Sigmoid colon (tissue), 7 donors: Measurements from ENCODE around the gene YPEL2. TPM values are rescaled to one million over a fixed set of nuclear protein-coding genes. Genes with fewer than 3 reads are reported as not detected.

ENCODE experiments used
- DNase-seq: peaks from one replicate; pipeline ENCODE4 v3.0.0-alpha.2; 2019
- H3K27ac ChIP-seq, 4 donors: fragments of 200-600 bp; sonication (generic); one replicate each; pipeline ENCODE4 v1.5.1; 2016 to 2019; ENCODE audit warnings: mild to moderate bottlenecking in 1 of 4
- H3K27me3 ChIP-seq, 3 donors: fragments of 200-600 bp; sonication (generic); one replicate each; pipeline ENCODE4 v1.5.1; 2019; ENCODE audit warnings: mild to moderate bottlenecking in 1 of 3
- H3K36me3 ChIP-seq, 4 donors: fragments of 200-600 bp; sonication (generic); one replicate each; pipeline ENCODE4 v1.5.1; 2016 to 2019
- H3K4me1 ChIP-seq, 4 donors: fragments of 200-600 bp; sonication (generic); one replicate each; pipeline ENCODE4 v1.5.1; 2017 to 2019
- H3K4me3 ChIP-seq, 4 donors: fragments of 200-600 bp; sonication (generic); one replicate each; pipeline ENCODE4 v1.5.1; 2017 to 2019; ENCODE audit warnings: mild to moderate bottlenecking in 2 of 4, moderate library complexity in 1 of 4
- H3K9me3 ChIP-seq, 4 donors: fragments of 200-600 bp in 3 of 4; sonication (generic) in 3 of 4; one replicate each; pipeline versions ENCODE4 v1.5.1 to v1.6.1; 2013 to 2019
- CTCF ChIP-seq, 4 experiments: fragments of 450-650 bp in 3 of 4; fragments of 200-600 bp in 1 of 4; IDR thresholded peaks; one replicate each; pipeline ENCODE4 v1.5.1; 2016 to 2019; ENCODE audit warnings: antibody characterized with exemption in 4 of 4, mild to moderate bottlenecking in 3 of 4, moderate library complexity in 2 of 4
- EP300 ChIP-seq, 4 donors: sonication (generic); formaldehyde crosslinking; IDR thresholded peaks; one replicate each; pipeline ENCODE4 v1.6.1; 2017; ENCODE audit warnings: antibody characterized with exemption in 4 of 4
- POLR2A ChIP-seq, 2 donors: fragments of 450-650 bp; IDR thresholded peaks; one replicate each; pipeline ENCODE4 v1.6.1; 2016; ENCODE audit warnings: antibody characterized with exemption in 2 of 2, mild to moderate bottlenecking in 2 of 2, moderate library complexity in 2 of 2
- POLR2AphosphoS5 ChIP-seq, 4 donors: sonication (generic); formaldehyde crosslinking; IDR thresholded peaks; one replicate each; pipeline ENCODE4 v1.6.1; 2017; ENCODE audit warnings: antibody characterized with exemption in 4 of 4
- WGBS, 2 donors: extraction: QIAGEN DNeasy Blood & Tissue Kit; methylation state at CpG; one replicate each; pipeline ENCODE4 v1.1.7; 2013; 5-methylcytosine and 5-hydroxymethylcytosine counted together
- intact Hi-C: fragments of 100-400 bp; cut with DNase I; formaldehyde crosslinking; loops from one replicate; pipeline ENCODE4 v1.15.1; 2023
- polyA plus RNA-seq, 3 donors: library from polyadenylated mRNA; stranded (reverse); fragments of 200-250 nt; gene quantifications; one replicate each; pipeline ENCODE4 v1.2.3, GENCODE V29; 2013
- total RNA-seq, 4 donors: library from RNA; depleted of rRNA; stranded (reverse); fragments of >200 nt; gene quantifications; one replicate each; pipeline ENCODE4 v1.1.0, GENCODE V29; 2016
- donor health status: healthy with polysubstance abuse.
- donor health status: Bipolar disorder and iron deficiency.
- donor health status: healthy.

The YPEL2 gene
- total and polyA plus RNA-seq, 7 donors, result 10.2 to 35.7 (median 25.8) TPM

GRCh38 chr17:59333836-59334235 is 2.4 kb downstream of the YPEL2 start:
- Histone ChIP-seq H3K9me3 (no peaks in the 10 kb centered on the region), H3K27me3 (no peaks in the 10 kb centered on the region), H3K4me3 (peak overlapping the region in 2 of 4 donors; percentile 76 to 97), H3K4me1 (peaks cover 0 to 81% (median 70%) of the 10 kb centered on the region in 4 donors), H3K27ac (peak overlapping the region; percentile 93 to 98 (median 96)), H3K36me3 (no peaks in the 10 kb centered on the region)
- intact Hi-C loops, result loop anchor here (5.0 kb wide), 3 partner anchors 33 to 283 kb away; partner anchors contain the start of gene CLTC
- DNase-seq, result no peak
- 93 to 95% methylated on average over 2 of the region's 2 CpGs for WGBS, 2 donors
- no peak for TF ChIP-seq CTCF (IDR thresholded peaks at IDR 0.05)

DNA sequence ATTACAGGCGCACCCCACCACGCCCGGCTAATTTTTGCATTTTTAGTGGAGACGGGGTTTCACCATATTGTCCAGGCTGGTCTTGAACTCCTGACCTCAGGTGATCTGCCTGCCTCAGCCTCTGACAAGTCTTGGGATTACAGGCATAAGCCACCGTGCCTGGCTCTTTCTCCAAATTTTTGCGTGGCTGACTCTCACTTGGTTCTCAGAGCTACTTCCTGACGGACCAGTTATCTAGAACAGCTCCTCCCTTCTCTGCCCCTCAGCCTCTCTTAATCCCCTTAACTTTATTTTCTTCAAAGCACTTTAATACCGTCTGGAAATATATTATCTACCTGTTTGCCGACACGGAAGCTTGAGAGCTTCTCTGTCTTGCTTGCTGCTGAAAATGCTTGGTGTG is 4.2 kb downstream of the YPEL2 start:
- no peak for TF ChIP-seq CTCF (IDR thresholded peaks at IDR 0.05)
- TF ChIP-seq POLR2AphosphoS5 (IDR thresholded peaks at IDR 0.05), result no peak
- TF ChIP-seq EP300 (IDR thresholded peaks at IDR 0.05), result no peak
- no peak for TF ChIP-seq POLR2A (IDR thresholded peaks at IDR 0.05)
- Histone ChIP-seq H3K4me3 (no peak overlapping the region), H3K27me3 (no peaks in the 10 kb centered on the region), H3K9me3 (no peaks in the 10 kb centered on the region), H3K4me1 (peaks cover 0 to 78% (median 65%) of the 10 kb centered on the region in 4 donors), H3K36me3 (no peaks in the 10 kb centered on the region), H3K27ac (peak overlapping the region in 3 of 4 donors; percentile 13 to 37 (median 14))
- WGBS, 2 donors, result 93 to 95% methylated on average over 10 of the region's 10 CpGs
- intact Hi-C loops, result no loop called here
- no peak for DNase-seq

DNA sequence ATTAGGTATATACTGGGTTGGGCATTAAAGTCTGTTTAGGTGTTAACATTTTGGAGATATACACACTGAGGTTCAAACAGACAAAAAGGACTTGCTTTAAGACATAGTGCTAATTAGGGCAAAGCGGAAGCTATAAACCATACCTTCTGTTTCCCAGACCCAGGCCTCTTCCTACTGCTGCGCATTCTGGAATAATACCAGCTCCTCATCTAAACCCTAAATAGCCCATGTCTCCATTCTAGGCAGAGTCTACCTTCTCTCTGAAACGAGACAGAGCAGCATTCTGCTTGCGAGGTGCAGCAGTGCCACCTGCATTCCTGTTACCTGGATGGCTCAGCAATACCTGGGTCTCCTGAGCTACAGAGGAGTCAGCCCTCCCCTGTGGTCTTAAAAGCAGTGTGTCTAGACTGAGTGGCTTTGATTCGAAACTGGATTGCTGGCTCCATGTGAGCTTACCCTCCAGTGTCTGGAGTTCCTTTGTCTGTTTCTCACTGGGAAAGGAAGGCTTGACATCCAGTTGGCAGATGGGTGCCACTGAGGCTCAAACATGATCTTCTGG is 6.4 kb downstream of the YPEL2 start:
- intact Hi-C loops, result no loop called here
- H3K36me3 ChIP-seq, result no peaks in the 10 kb centered on the region
- no peaks in the 10 kb centered on the region for H3K9me3 ChIP-seq
- no peak overlapping the region for H3K27ac ChIP-seq
- WGBS, 2 donors, result 82 to 88% methylated on average over 5 of the region's 5 CpGs
- TF ChIP-seq POLR2AphosphoS5 (IDR thresholded peaks at IDR 0.05), result no peak
- H3K4me1 ChIP-seq, result peaks cover 0 to 92% (median 78%) of the 10 kb centered on the region in 4 donors
- H3K27me3 ChIP-seq, result no peaks in the 10 kb centered on the region
- no peak overlapping the region for H3K4me3 ChIP-seq
- DNase-seq, result no peak

DNA sequence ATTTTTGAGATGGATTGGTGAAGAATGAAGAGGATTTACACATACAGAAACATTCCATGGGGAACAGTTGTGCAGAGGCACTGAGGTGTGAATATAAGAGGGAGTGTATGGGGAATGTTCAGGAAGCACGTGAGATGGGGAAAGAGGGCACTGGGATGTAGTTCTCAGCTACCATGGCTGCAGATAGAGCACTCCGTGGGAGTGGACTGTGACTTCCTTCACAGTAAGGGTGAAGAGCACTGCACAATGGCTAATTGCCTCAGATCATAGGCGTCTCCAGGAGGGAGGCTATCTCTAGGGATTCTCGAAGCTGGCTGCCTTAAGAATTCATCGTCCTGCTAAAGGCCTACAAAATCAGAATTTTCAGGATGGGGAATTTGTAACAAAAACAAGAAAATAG is 7.0 kb downstream of the YPEL2 start:
- WGBS, 2 donors, result 86 to 90% methylated on average over 5 of the region's 5 CpGs

DNA sequence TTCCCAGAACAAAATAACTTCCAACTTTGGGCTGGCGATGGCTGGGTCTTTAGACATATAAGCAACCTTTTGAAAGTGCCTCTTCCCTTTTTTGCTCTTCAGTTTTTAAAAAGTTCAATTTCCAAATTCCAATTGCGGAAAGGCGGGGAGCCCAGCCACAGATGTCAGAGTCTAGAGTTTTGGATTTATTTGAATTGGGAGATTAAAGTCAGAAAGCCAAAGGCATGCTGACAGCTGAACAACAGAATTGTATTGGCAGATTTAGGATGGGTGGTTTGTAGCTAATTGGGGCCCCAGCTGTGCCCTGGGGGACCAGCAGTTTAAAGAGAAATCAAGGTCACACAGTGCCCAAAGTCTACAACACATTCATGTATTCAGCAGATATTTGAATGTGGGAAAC is 10.5 kb downstream of the YPEL2 start:
- intact Hi-C loops, result no loop called here
- WGBS, 2 donors, result 87 to 89% methylated on average over 3 of the region's 3 CpGs
- no peak overlapping the region for H3K4me3 ChIP-seq
- TF ChIP-seq POLR2A (IDR thresholded peaks at IDR 0.05), result no peak
- no peak for TF ChIP-seq EP300 (IDR thresholded peaks at IDR 0.05)
- no peak for TF ChIP-seq POLR2AphosphoS5 (IDR thresholded peaks at IDR 0.05)
- no peak for TF ChIP-seq CTCF (IDR thresholded peaks at IDR 0.05)
- no peaks in the 10 kb centered on the region for H3K27me3 ChIP-seq
- H3K36me3 ChIP-seq, result no peaks in the 10 kb centered on the region
- H3K4me1 ChIP-seq, result peaks cover 0 to 91% (median 67%) of the 10 kb centered on the region in 4 donors
- no peaks in the 10 kb centered on the region for H3K9me3 ChIP-seq
- no peak overlapping the region for H3K27ac ChIP-seq
- DNase-seq, result no peak

More for the DNA sequence above, 7.0 kb downstream of the YPEL2 start:
- Histone ChIP-seq H3K9me3 (no peaks in the 10 kb centered on the region), H3K4me3 (no peak overlapping the region), H3K27ac (no peak overlapping the region), H3K27me3 (no peaks in the 10 kb centered on the region), H3K4me1 (peaks cover 0 to 92% (median 79%) of the 10 kb centered on the region in 4 donors), H3K36me3 (no peaks in the 10 kb centered on the region)
- no peak for TF ChIP-seq POLR2A (IDR thresholded peaks at IDR 0.05)
- no peak for TF ChIP-seq POLR2AphosphoS5 (IDR thresholded peaks at IDR 0.05)
- TF ChIP-seq CTCF (IDR thresholded peaks at IDR 0.05), result no peak
- TF ChIP-seq EP300 (IDR thresholded peaks at IDR 0.05), result no peak
- no peak for DNase-seq
- intact Hi-C loops, result no loop called here
